A204.1 (cell line): ENCODE results near the gene LYRM4.

Experiments
- FAIRE-seq: peaks from 2 replicates; lab custom pipeline; 2012; peaks lifted over from hg19 to GRCh38; lab: Jason Lieb, UNC

LYRM4 gene

DNA sequence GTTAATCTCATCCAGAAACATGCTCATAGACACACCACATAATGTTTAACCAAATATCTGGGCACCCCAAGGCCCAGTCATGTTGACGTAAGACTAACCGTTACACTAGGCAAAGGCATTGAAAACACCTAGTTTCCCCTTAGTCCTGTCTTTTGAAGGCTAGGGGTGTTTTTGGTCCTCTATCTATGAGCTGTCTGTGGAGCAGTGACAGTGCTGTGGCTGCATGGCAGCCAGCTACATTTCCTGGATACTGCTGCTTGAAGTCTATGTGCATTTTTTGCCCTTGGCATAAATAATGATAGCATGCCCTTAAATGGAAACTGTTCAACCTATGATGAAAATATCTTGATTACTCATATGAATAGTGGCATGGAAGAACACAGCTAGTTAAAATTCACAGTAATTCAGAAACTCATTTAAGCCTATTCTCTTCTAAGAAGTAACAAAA is 19.2 kb upstream of the LYRM4 start:
- no peak for FAIRE-seq

- no peak for FAIRE-seq
These were observed 17.9 kb upstream of the LYRM4 start for GRCh38 chr6:5278565-5279120.

DNA sequence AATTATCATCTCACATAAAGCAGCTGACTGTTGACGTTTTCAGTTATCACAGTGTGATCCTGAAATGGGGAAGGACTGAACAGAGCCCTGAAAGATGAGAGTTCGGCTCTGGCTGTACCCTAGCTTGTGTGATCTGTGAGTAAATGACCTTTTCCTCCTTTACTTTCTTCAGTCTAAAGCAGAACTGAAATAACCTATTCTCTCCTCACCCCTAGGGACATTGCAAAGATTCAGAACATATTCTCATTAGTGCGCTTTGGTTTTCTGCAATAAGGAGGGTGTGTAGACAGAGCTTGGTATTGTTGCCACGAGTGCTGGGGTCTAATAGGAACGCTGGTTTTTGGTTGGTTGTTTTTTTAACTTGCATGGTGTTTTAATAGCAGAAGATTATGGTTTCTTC is 17.3 kb upstream of the LYRM4 start:
- FAIRE-seq: no peak

DNA sequence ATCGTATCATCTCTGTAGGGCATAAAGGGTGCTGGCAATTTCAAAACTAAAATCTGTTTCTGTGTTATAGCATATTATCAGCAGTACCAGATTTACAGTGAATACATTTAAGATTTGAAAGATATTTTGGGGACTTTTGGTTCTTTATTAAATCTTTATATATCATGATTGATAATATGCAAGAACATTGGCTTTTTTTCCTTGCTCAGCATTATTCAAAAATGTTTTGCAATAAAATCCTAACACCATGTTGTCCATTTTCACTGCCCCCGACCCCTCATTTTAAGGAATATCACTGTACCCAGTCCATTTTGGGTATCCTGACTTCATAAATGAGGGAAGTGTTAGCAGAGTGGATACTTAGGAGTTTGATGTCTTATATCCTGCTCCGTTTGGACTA is 16.8 kb upstream of the LYRM4 start:
- FAIRE-seq: no peak

GRCh38 chr6:5276581-5276980 is 15.8 kb upstream of the LYRM4 start:
- FAIRE-seq: no peak

DNA sequence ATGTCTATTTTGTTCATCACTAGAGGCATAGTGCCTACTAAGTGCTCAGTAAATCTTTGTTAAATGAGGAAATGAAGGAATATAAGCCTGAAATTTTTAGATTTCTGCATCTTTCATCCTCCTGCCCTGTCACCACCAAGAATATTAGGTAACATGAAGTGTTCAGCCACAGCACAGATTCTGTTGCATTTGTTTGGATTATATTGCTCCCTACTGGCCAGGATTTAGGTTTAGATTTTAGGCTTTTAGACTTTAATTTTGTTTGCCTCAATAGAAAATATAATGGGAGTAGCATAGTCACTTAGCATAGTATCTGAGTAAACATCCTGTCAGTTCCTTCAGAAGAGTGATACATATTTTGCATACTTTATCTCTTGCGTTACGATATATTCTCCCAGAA is 14.7 kb upstream of the LYRM4 start:
- no peak for FAIRE-seq

GRCh38 chr6:5274231-5274630 is 13.5 kb upstream of the LYRM4 start:
- no peak for FAIRE-seq

- FAIRE-seq: no peak
These were observed 11.2 kb upstream of the LYRM4 start for GRCh38 chr6:5271926-5272325.

DNA sequence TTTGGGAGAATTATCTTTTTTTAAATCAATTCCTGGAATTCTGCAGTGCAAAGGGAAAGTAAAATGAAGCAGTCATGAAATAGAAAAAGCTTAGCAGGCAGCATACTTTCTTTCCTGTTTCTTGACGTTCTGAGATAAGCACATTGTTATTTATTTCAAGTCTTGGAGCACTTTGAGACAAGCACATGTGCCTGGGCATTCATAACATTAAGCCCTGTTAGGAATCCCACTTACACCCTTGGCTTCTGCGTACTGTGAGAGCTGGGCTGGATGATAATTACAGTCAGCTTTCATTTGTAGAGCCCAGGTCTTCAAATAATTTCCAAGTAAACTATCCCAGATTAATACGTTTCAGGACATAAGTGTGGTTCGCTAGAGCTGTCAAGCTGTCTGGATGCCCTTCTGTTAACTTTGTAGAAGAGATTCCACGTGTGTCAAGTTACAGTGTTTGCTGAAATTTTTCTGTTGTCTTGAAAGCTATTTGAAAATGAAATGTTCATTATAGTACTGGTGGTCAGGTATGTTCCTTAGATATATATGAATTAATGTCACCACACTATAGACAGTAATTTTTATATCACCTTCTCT is 9.4 kb upstream of the LYRM4 start:
- no peak for FAIRE-seq

DNA sequence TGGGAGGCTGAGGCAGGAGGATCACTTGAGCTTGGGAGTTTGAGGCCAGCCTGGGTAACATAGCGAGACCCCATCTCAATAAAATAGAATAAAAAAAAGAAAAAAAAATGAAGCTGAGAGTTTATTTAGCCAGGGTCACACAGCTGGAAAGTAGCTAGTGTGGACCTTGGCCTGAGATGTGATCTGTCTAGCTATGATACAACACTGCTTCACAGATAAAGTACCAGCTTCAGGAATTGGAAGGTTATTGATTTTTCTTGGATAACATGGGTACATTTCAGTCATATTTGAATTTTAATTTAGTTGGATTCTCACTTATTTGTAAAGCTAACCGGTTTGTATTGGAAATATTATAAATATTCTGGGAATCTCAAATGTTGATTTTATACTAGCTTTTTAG is 5.7 kb upstream of the LYRM4 start:
- no peak for FAIRE-seq

GRCh38 chr6:5261545-5262109 is 877 bp upstream of the LYRM4 start:
- FAIRE-seq: no peak

- FAIRE-seq: no peak
These were observed 584 bp downstream of the LYRM4 start for GRCh38 chr6:5260111-5260620.

DNA sequence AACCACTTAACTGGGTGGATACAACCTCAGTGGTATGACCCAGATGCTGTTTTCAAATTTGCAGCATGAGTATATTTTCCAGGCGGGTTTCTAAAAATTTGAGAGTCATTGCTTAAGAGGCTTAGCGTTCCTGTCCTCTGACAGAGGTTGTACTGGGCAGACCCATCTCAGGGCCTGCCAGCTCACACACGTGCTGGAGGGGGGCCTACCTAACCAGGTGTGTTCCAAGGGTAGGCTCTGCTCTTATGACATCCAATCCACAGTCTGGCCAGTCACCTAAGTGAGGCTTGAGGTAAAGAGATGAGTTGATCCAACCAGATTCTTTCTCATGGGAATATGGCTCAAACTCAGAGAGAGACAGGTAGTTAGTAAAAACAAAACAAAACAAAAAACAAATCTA is 1.3 kb downstream of the LYRM4 start:
- FAIRE-seq: no peak

DNA sequence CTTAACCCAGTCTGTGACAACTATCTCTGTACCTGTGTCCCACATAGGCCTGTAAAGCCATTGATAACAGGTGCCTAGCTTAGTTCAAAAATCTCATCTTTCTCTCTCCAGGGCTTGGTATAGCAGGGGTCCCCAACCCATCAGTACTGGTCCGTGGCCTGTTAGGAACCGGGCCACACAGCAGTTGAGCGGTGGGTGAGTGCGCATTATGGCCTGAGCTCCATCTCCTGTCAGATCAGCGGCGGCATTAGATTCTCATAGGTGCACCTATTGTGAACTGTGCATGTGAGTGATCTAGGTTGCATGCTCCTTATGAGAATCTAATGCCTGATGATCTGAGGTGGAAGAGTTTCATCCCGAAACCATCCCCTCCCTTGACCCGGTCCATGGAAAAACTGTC is 3.4 kb downstream of the LYRM4 start:
- FAIRE-seq: no peak

DNA sequence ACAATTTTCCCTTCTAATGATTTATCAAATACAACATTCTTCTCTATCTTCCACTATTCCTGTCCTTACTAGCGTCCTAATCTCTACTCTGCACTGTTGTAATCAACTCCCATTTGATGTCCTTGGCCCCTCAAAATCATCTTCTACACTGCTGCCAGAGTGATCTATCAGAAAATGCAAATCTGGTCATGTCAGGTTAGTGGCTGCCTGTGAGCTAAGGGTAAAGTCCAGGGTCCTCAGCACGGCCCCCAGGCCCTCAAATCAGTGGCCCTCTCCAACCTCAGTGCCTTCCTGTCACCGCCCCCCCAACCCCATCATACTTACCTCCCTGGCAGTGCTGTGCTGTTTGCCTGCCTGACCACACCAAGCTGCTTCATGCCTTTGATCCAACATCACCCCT is 3.8 kb downstream of the LYRM4 start:
- no peak for FAIRE-seq

GRCh38 chr6:5250911-5251310 is 9.8 kb downstream of the LYRM4 start:
- FAIRE-seq: no peak

- no peak for FAIRE-seq
These were observed 10.3 kb downstream of the LYRM4 start for GRCh38 chr6:5250451-5250850.

DNA sequence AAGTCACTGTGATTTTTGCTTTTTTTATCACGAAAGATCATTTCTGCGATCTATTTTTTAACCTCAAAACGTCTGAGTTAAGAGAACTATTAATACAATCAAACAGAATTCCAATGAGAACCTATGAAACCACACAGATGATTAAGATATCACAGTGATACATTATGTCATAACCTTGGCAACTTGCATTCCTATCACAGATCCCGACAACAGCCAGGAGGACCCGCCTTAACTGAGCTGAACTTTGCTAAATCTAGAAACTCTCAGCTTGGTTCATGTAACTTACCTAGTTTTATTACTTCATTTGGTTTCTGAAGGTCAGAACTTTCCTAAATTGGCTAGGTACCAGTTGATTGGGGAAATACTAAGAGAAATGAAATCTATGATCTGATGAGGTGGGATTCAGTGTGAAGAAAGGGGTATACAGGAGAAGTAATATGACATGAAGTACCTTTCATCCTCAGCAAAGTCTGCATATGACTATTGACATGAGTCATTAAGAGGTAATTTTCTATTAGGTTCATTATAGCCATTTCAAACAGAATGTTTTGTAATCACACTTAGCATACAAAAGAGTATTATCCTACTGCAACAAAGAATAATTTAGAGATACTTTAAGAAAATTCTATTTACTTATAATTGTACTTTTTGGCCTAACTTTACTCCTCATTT is 11.2 kb downstream of the LYRM4 start:
- FAIRE-seq: peak; percentile 11

GRCh38 chr6:5248302-5249098 is 12.2 kb downstream of the LYRM4 start:
- no peak for FAIRE-seq

GRCh38 chr6:5247201-5247600 is 13.5 kb downstream of the LYRM4 start:
- FAIRE-seq: no peak

- no peak for FAIRE-seq
These were observed 14.3 kb downstream of the LYRM4 start for GRCh38 chr6:5246141-5247097.

DNA sequence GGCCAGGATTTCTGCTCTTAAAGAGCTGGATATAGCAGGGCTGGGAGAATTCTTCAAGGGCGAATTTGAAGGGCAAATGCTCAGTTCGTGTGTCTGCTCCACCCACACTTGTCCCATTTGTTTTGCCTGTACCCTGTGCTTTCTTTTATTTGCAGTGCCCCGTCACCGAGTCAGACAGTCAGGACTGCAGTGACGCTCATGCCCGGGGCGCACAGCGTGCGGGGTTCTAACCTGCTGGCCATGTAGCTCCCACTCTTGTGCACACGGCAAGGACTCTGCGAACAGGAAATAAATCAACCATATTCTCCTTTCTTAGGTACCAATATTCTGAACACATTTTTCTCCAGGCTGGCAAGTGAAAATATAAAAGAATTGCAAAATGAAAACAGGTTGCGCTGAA is 17.7 kb downstream of the LYRM4 start:
- no peak for FAIRE-seq
